ENCODE measurements around the gene SRSF4. TPM values are rescaled to one million over a fixed set of nuclear protein-coding genes. Genes with fewer than 3 reads are reported as not detected.

The SRSF4 gene
- total and polyA plus RNA-seq, 2 donors (not counting 3 experiments of a cell fraction or from before 2014, with no cell fraction given): 45.6 to 108 TPM

DNA sequence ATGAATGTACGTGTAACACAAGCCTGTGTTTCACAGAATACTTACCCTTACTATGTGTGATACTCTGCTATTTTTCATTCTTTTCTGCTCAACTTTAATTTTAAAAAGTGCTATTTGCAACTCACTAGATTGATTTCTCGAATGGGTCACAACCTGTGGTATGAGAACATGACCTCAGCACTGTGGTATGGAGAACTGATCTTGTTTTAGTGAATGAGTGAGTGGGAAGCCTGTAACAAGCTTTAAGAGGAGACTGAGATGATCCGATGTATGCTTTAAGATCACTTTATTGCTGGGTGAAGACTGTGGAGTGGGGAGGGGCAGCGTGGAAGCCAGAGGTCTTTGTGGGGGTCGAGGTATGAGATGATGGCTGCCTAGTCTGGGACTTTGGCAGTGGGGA lies 27.5 kb upstream of the SRSF4 start:
- no TSS peak for BruUV-seq (replicated peaks)
- no peak overlapping the region for H3K4me3 ChIP-seq (replicated peaks in 1 of 3; ENCODE audit: insufficient read depth in 1 of 3, low read depth in 1 of 3, low read length in 3 of 3)
- H3K9me1 ChIP-seq (replicated peaks; ENCODE audit: control insufficient read depth, extremely low read depth, insufficient read depth, low read length): no peaks in the 10 kb centered on the region
- FAIRE-seq (no peak), DNase-seq (ENCODE audit: low read depth, low spot score) (no peak)
- peaks cover 0 to 7% of the 10 kb centered on the region in 2 experiments for H3K36me3 ChIP-seq (ENCODE audit: control insufficient read depth in 2 of 2, extremely low read depth in 1 of 2, insufficient read depth in 2 of 2, low read length in 2 of 2)
- H3K27ac ChIP-seq (ENCODE audit: insufficient read depth, low read depth, low read length): no peak overlapping the region
- intact Hi-C loops (cut with micrococcal nuclease) (no loop called here), dilution Hi-C loops (cut with MboI; ENCODE audit: extremely low pct_ligation_motif_present, low sequenced_read_pairs) (no loop called here)
- H3K79me2 ChIP-seq (ENCODE audit: control insufficient read depth, insufficient read depth, low read length): no peaks in the 10 kb centered on the region
- POLR2A ChIA-PET: no interaction called here
- CTCF ChIA-PET: interaction anchor here (0.8 to 1.3 kb wide), 2 partner anchors 11 to 27 kb away, joined by 3 to 7 read pairs; partner anchors contain the start of gene SRSF4
- H3K4me2 ChIP-seq (ENCODE audit: insufficient read depth, low read length): no peak overlapping the region
- no peak overlapping the region for H3K9ac ChIP-seq (replicated peaks; ENCODE audit: extremely low read depth, insufficient read depth, low read length)
- no peaks in the 10 kb centered on the region for H3K27me3 ChIP-seq (ENCODE audit: control insufficient read depth in 2 of 2, insufficient read depth in 2 of 2, low read length in 2 of 2)
- H3K4me1 ChIP-seq (ENCODE audit: control insufficient read depth, extremely low read depth, insufficient read depth, low read length): peaks cover 6% of the 10 kb centered on the region
- no peaks in the 10 kb centered on the region for H4K20me1 ChIP-seq (replicated peaks; ENCODE audit: control insufficient read depth, extremely low read depth, insufficient read depth, low read length)
- no peak overlapping the region for H2AFZ ChIP-seq (ENCODE audit: low read depth, low read length)
- H3K9me3 ChIP-seq (replicated peaks; ENCODE audit: control insufficient read depth, insufficient read depth, low read length): no peaks in the 10 kb centered on the region
- TF ChIP-seq POLR2AphosphoS5 (IDR thresholded peaks at IDR 0.05; ENCODE audit: insufficient read depth, low read depth, low read length) (no peak), MYC (IDR thresholded peaks at IDR 0.05; ENCODE audit: low read depth, low read length) (no peak), EZH2 (IDR thresholded peaks at IDR 0.05; ENCODE audit: borderline replicate concordance, low read depth, low read length, severe bottlenecking) (no peak), GATA2 (IDR thresholded peaks at IDR 0.05; ENCODE audit: insufficient read depth, insufficient read length, low read depth, low read length) (no peak), POLR2A (IDR thresholded peaks at IDR 0.05; ENCODE audit: low read depth, low read length) (no peak), FOS (IDR thresholded peaks at IDR 0.05; ENCODE audit: borderline replicate concordance, insufficient read depth, low read length) (no peak), JUN (IDR thresholded peaks at IDR 0.05; ENCODE audit: borderline replicate concordance, insufficient read depth, insufficient read length, low read depth) (no peak)
- TF ChIP-seq, protein P1, sequence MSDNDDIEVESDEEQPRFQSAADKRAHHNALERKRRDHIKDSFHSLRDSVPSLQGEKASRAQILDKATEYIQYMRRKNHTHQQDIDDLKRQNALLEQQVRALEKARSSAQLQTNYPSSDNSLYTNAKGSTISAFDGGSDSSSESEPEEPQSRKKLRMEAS (IDR thresholded peaks at IDR 0.05; ENCODE audit: insufficient read depth, insufficient read length): no peak
- TF ChIP-seq, protein P2, sequence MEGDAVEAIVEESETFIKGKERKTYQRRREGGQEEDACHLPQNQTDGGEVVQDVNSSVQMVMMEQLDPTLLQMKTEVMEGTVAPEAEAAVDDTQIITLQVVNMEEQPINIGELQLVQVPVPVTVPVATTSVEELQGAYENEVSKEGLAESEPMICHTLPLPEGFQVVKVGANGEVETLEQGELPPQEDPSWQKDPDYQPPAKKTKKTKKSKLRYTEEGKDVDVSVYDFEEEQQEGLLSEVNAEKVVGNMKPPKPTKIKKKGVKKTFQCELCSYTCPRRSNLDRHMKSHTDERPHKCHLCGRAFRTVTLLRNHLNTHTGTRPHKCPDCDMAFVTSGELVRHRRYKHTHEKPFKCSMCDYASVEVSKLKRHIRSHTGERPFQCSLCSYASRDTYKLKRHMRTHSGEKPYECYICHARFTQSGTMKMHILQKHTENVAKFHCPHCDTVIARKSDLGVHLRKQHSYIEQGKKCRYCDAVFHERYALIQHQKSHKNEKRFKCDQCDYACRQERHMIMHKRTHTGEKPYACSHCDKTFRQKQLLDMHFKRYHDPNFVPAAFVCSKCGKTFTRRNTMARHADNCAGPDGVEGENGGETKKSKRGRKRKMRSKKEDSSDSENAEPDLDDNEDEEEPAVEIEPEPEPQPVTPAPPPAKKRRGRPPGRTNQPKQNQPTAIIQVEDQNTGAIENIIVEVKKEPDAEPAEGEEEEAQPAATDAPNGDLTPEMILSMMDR (IDR thresholded peaks at IDR 0.05; ENCODE audit: extremely low read depth in 1 of 2, insufficient read depth in 1 of 2, low read depth in 1 of 2, low read length in 2 of 2): no peak
